A549 (cell line): ENCODE measurements around the gene MAGI1.
"Not testable (repeated sequence)": the region's sequence is repeated elsewhere in the genome, so short reads cannot be mapped to it uniquely, and the experiment has no call there.

Experiments
- CTCF ChIP-seq: fragments of >200 bp; sonication (Bioruptor Twin); formaldehyde crosslinking; IDR thresholded peaks from 3 replicates; pipeline ENCODE4 v1.5.1; 2016
- ELK1 ChIP-seq: fragments of 150-350 bp; IDR thresholded peaks from 2 replicates; pipeline ENCODE4 v1.6.1; 2014; ENCODE audit warnings: low read depth, mild to moderate bottlenecking, low read length
- ESRRA ChIP-seq: fragments of 150-350 bp; IDR thresholded peaks from 2 replicates; pipeline ENCODE4 v1.6.1; 2014; ENCODE audit warnings: mild to moderate bottlenecking, low read length, borderline replicate concordance
- HOXB5 ChIP-seq: fragments of 250-450 bp; sonication (Bioruptor Pico); IDR thresholded peaks from 2 replicates; pipeline ENCODE4 v1.5.0; 2020; ENCODE audit warnings: mild to moderate bottlenecking, moderate library complexity
- POLR2A ChIP-seq: IDR thresholded peaks from 2 replicates; pipeline ENCODE4 v1.6.1; 2012; ENCODE audit warnings: mild to moderate bottlenecking, low read length
- RCOR1 ChIP-seq: fragments of 150-350 bp; IDR thresholded peaks from 2 replicates; pipeline ENCODE4 v1.6.1; 2014; ENCODE audit warnings: antibody characterized with exemption, low read length, low read depth
- ZFP36 ChIP-seq: fragments of 450-650 bp; IDR thresholded peaks from 2 replicates; pipeline ENCODE4 v1.6.1; 2014; ENCODE audit warnings: borderline replicate concordance; ENCODE audit not compliant: partially characterized antibody

- TF ChIP-seq ESRRA, ELK1, RCOR1, ZFP36, CTCF, POLR2A, HOXB5: not testable (repeated sequence)
Observed at GRCh38 chr3:65514317-65514716, 524.4 kb downstream of the MAGI1 start.
